ENCODE results near the gene TUBB8.

Gene TUBB8

DNA sequence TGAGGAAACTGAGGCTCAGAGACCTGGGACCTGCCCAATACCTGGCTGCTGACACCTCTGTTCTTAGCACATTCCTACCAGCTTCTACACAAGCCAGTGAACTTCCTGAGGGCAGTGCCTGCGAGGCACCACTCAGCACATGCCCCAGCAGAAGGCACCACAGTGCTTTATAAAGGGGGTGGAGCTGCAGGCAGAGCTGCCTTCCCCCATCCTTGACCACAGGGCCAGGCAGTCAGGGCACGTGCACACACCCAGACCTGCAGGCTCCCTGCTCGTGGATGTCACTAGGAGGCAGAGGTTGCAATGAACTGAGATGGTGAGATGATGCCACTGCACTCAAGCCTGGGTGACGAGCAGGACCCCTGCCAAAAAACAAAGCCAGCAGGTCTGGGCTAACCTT, 39.2 kb upstream of the TUBB8 start:
- H3K36me3 ChIP-seq (ENCODE audit: low read length): no peaks in the 10 kb centered on the region
- no peak overlapping the region for H2AFZ ChIP-seq (ENCODE audit: low read depth, low read length, severe bottlenecking)
- no peaks in the 10 kb centered on the region for H3K9me3 ChIP-seq (ENCODE audit: insufficient read depth, low read length)
- no peak overlapping the region for H3K9ac ChIP-seq (ENCODE audit: low read length)
- H3K4me3 ChIP-seq (ENCODE audit: insufficient read depth, low read length, poor library complexity, severe bottlenecking): no peak overlapping the region
- no peaks in the 10 kb centered on the region for H3K9me2 ChIP-seq (replicated peaks; ENCODE audit: insufficient read depth, low read length)
- H4K20me1 ChIP-seq (ENCODE audit: low read depth, low read length): no peaks in the 10 kb centered on the region
- H3K4me2 ChIP-seq (ENCODE audit: low read depth, low read length, poor library complexity, severe bottlenecking): no peak overlapping the region
- no peak for TF ChIP-seq EZH2phosphoT487 (conservative IDR thresholded peaks at IDR 0.05; ENCODE audit: low read length)
- TF ChIP-seq, protein P1, sequence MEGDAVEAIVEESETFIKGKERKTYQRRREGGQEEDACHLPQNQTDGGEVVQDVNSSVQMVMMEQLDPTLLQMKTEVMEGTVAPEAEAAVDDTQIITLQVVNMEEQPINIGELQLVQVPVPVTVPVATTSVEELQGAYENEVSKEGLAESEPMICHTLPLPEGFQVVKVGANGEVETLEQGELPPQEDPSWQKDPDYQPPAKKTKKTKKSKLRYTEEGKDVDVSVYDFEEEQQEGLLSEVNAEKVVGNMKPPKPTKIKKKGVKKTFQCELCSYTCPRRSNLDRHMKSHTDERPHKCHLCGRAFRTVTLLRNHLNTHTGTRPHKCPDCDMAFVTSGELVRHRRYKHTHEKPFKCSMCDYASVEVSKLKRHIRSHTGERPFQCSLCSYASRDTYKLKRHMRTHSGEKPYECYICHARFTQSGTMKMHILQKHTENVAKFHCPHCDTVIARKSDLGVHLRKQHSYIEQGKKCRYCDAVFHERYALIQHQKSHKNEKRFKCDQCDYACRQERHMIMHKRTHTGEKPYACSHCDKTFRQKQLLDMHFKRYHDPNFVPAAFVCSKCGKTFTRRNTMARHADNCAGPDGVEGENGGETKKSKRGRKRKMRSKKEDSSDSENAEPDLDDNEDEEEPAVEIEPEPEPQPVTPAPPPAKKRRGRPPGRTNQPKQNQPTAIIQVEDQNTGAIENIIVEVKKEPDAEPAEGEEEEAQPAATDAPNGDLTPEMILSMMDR (IDR thresholded peaks at IDR 0.05; ENCODE audit: insufficient read depth, low read length, poor library complexity, severe bottlenecking): no peak
- H3K27me3 ChIP-seq (ENCODE audit: low read length): no peaks in the 10 kb centered on the region
- H3K79me2 ChIP-seq (ENCODE audit: insufficient read depth, low read length): no peaks in the 10 kb centered on the region
- no peaks in the 10 kb centered on the region for H3F3A ChIP-seq (ENCODE audit: insufficient read depth)
- H3K27ac ChIP-seq (ENCODE audit: low read depth, low read length): no peak overlapping the region

DNA sequence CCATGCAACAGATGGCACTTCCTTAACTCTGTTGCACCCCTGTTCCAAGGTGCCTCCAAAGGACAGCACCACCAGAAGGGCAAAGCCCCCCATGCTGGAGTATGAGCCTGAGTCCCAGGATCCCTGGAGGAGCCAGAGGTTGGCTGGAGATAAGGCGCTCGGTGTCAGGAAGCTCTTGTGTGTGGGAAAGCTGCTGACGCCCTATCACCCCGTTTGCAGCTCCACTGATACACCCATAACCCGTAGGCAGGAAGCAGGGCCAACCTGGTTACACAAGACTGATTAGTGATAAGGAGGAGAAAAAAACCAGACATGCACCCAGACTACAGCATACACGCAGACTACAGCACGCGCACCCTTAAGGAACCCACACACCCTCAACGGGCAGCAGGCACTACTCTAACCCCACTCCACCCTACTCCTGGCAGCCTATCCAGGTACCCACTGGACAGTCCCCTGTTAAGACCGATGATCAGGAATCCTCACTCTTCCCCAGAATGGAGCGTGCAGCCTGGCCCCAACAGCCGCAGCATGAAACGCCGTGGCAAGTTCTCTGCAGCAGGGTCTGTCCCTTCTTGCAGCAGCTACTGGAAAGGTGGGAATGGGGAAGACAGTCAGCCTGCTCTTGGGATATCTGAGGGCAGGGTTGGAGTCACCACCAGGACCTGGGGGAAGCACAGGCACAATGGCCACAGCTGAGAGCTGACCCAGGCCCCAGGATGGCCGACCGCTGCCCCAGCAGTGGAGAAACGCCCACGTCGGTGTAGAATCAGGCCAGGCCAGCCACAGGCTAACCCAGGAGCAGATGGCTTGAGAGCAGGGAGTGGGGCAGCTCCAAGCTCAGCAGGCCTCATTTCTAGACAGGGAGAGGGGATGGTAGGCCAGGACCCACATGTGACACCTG, 38.3 kb upstream of the TUBB8 start:
- H3K4me3 ChIP-seq (ENCODE audit: insufficient read depth, low read length, poor library complexity, severe bottlenecking): no peak overlapping the region
- no peaks in the 10 kb centered on the region for H3K36me3 ChIP-seq (ENCODE audit: low read length)
- no peak overlapping the region for H3K4me2 ChIP-seq (ENCODE audit: low read depth, low read length, poor library complexity, severe bottlenecking)
- H3K9me2 ChIP-seq (replicated peaks; ENCODE audit: insufficient read depth, low read length): no peaks in the 10 kb centered on the region
- no peaks in the 10 kb centered on the region for H4K20me1 ChIP-seq (ENCODE audit: low read depth, low read length)
- H3K79me2 ChIP-seq (ENCODE audit: insufficient read depth, low read length): no peaks in the 10 kb centered on the region
- no peak overlapping the region for H3K27ac ChIP-seq (ENCODE audit: low read depth, low read length)
- H3F3A ChIP-seq (ENCODE audit: insufficient read depth): no peaks in the 10 kb centered on the region
- H3K9ac ChIP-seq (ENCODE audit: low read length): no peak overlapping the region
- H3K27me3 ChIP-seq (ENCODE audit: low read length): no peaks in the 10 kb centered on the region
- TF ChIP-seq, protein P1 (IDR thresholded peaks at IDR 0.05; ENCODE audit: insufficient read depth, low read length, poor library complexity, severe bottlenecking): no peak
- no peak for TF ChIP-seq EZH2phosphoT487 (conservative IDR thresholded peaks at IDR 0.05; ENCODE audit: low read length)
- no peaks in the 10 kb centered on the region for H3K9me3 ChIP-seq (ENCODE audit: insufficient read depth, low read length)
- no peak overlapping the region for H2AFZ ChIP-seq (ENCODE audit: low read depth, low read length, severe bottlenecking)

DNA sequence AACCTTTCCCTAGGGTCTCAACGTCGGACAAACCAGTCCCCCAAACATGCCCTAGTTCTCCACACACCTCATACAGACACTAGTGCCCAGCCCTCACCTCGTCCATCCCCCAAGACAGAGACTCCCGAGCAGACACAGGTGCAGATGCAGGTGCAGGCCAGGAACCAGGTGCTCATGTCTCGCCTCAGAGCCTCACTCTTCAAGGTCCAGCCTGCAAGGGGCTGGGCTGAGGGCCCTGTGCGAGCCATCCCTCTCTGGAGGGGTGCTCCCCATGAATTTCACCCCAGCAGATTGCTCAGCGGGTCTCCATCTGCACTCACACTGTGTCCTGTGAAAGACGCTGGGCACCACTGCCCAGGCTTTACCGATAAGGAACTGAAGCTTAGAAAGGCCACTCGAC, 36.9 kb upstream of the TUBB8 start:
- H3K9me2 ChIP-seq (replicated peaks; ENCODE audit: insufficient read depth, low read length): no peaks in the 10 kb centered on the region
- no peaks in the 10 kb centered on the region for H4K20me1 ChIP-seq (ENCODE audit: low read depth, low read length)
- no peak overlapping the region for H2AFZ ChIP-seq (ENCODE audit: low read depth, low read length, severe bottlenecking)
- H3K27me3 ChIP-seq (ENCODE audit: low read length): no peaks in the 10 kb centered on the region
- TF ChIP-seq, protein P1 (IDR thresholded peaks at IDR 0.05; ENCODE audit: insufficient read depth, low read length, poor library complexity, severe bottlenecking): no peak
- TF ChIP-seq EZH2phosphoT487 (conservative IDR thresholded peaks at IDR 0.05; ENCODE audit: low read length): no peak
- H3K79me2 ChIP-seq (ENCODE audit: insufficient read depth, low read length): no peaks in the 10 kb centered on the region
- no peak overlapping the region for H3K4me3 ChIP-seq (ENCODE audit: insufficient read depth, low read length, poor library complexity, severe bottlenecking)
- no peak overlapping the region for H3K9ac ChIP-seq (ENCODE audit: low read length)
- no peak overlapping the region for H3K4me2 ChIP-seq (ENCODE audit: low read depth, low read length, poor library complexity, severe bottlenecking)
- no peaks in the 10 kb centered on the region for H3K36me3 ChIP-seq (ENCODE audit: low read length)
- no peak overlapping the region for H3K27ac ChIP-seq (ENCODE audit: low read depth, low read length)
- H3K9me3 ChIP-seq (ENCODE audit: insufficient read depth, low read length): no peaks in the 10 kb centered on the region
- no peaks in the 10 kb centered on the region for H3F3A ChIP-seq (ENCODE audit: insufficient read depth)

Data from SU-DHL-6 (cell line).